Endometrium (tissue), 2 donors: ENCODE data around the gene S100A4.
"Not testable (repeated sequence)": the region's sequence is repeated elsewhere in the genome, so short reads cannot be mapped to it uniquely, and the experiment has no call there.

Experiments
- FAIRE-seq: peaks from 2 replicates; lab custom pipeline; 2012; peaks lifted over from hg19 to GRCh38; lab: Jason Lieb, UNC
- donor health status: control.
- donor health status: control.

The S100A4 gene

DNA sequence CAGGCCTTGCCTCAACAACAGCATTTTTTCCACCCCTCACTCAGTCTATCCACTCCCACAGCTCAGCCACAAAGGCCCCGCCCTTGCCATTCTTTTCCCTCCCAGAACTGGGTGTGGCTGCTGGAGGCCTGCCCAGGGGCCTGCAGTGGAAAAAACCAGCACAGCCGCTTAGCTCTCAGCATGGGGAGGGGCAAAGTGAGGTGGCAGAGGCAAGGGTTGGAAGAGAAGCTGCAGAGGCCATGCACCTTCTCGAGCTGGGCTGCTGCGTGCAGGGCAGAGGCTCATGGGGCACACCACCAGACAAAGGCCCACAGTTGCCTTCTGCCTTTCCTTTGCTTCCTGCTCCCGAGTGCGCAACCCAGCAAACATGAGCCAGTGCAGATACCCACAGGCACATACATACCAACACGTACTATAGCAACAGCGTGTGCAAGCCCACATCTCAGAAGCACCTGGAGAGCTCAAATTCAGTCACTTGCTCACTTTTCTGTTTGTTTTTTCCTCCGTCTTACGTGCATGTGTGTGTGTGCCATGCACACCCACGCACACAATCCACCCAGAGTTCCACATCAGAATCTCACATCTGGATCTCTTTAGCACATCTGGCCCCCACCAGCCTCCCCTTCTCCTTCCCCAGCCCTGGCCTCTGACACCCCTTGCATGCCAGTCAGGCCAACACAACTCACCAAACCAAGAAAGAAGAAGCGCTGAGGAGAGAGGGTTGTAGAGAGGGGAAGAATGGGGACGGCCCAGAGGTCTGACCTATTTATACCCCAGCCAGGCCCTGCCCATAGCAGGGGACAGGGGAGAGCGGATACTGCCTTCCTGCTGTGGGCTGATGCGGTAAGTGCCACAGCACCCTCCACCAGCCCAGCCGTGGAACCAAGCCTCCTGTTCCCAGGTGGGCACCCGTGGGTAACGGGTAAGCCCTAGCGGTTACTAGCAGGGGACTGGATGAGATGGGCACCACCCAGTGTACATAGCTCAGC lies at the start of gene S100A4:
S100A4 (minus strand) TSS at position 740 of the 989 bp plus-strand sequence. CDS start 1,012 bp downstream, outside the sequence.
- FAIRE-seq: peak; percentile 79

GRCh38 chr1:153592748-153593147 lies 47.1 kb upstream of the S100A4 start:
- peak; percentile 91 for FAIRE-seq

DNA sequence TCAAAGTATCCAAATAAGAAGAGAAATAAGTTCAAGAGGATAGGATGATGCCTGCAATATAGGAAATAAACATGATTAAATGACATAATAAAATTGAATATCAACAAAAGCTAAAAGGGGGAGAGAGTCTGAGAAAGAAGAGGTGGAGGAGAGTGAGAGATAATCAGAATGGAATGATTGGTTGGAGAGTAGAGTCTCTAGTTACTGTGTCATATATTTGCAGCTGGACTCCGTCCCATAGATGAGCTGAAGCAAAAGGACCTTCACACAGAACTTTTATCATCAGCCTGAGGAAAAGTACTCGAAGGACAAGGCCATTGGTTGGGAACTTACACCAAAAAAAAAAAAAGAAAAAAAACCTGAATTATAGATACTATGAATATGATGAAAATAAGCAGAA lies 42.9 kb upstream of the S100A4 start:
- peak; percentile 82 for FAIRE-seq

- not testable (repeated sequence) for FAIRE-seq
Measured at GRCh38 chr1:153588033-153588432, 42.4 kb upstream of the S100A4 start.

DNA sequence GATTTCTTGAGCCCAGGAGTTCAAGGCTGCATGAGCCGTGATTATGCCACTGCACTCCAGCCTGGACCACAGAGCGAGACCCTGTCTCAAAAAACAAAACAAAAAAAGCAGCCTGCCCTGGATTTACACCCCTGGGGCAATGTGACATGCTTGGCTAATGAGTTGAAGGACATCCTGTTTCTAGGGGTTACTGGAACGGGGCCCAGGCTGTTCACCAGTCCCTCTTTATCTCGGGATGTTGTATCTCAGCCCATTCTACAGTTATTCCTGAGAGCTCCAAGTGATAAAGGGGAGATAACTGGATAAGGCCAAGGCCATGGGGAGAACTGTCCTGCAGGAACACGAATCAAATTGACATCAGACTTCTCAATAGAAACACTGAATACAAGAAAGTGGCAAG lies 41.7 kb upstream of the S100A4 start:
- no peak for FAIRE-seq

- FAIRE-seq: no peak
Measured at GRCh38 chr1:153586347-153586746, 40.7 kb upstream of the S100A4 start.

DNA sequence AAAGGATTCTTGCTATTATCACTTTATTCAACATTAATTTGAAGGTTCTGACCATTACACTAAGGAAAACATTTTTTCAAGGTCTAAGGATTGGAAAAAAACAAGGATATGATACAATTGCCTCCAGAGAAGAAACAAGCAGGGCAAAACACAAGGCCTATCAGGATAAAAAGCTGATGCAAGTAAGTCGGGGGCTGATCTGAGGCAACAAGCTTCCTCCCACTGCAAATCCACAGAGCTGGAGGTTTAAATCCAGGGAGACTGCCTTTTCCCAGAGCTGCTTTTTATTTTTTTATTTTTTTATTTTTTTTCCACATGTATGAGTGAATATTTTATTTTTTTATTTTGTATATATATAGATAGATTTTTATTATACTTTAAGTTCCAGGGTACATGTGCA lies 39.4 kb upstream of the S100A4 start:
- no peak for FAIRE-seq

GRCh38 chr1:153583976-153584375 lies 38.4 kb upstream of the S100A4 start:
- no peak for FAIRE-seq

DNA sequence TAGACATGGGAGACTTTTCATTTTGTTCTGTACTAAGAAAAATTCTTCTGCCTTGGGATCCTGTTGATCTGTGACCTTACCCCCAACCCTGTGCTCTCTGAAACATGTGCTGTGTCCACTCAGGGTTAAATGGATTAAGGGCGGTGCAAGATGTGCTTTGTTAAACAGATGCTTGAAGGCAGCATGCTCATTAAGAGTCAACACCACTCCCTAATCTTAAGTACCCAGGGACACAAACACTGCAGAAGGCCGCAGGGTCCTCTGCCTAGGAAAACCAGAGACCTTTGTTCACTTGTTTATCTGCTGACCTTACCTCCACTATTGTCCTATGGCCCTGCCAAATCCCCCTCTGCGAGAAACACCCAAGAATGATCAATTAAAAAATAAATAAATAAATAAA lies 37.9 kb upstream of the S100A4 start:
- not testable (repeated sequence) for FAIRE-seq

DNA sequence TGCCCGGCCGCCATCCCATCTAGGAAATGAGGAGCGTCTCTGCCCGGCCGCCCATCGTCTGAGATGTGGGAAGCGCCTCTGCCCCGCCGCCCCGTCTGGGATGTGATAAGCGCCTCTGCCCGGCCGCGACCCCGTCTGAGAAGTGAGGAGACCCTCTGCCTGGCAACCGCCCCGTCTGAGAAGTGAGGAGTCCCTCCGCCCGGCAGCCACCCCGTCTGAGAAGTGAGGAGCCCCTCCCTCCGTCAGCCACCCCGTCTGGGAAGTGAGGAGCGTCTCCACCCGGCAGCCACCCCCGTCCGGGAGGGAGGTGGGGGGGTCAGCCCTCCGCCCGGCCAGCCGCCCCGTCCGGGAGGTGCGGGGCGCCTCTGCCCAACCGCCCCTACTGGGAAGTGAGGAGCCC lies 37.2 kb upstream of the S100A4 start:
- not testable (repeated sequence) for FAIRE-seq

GRCh38 chr1:153578936-153579335 lies 33.3 kb upstream of the S100A4 start:
- FAIRE-seq: no peak

GRCh38 chr1:153578490-153578889 lies 32.9 kb upstream of the S100A4 start:
- FAIRE-seq: no peak

- FAIRE-seq: no peak
Measured at GRCh38 chr1:153577624-153578051, 32.0 kb upstream of the S100A4 start.

- FAIRE-seq: no peak
Measured at GRCh38 chr1:153577138-153577537, 31.5 kb upstream of the S100A4 start.

DNA sequence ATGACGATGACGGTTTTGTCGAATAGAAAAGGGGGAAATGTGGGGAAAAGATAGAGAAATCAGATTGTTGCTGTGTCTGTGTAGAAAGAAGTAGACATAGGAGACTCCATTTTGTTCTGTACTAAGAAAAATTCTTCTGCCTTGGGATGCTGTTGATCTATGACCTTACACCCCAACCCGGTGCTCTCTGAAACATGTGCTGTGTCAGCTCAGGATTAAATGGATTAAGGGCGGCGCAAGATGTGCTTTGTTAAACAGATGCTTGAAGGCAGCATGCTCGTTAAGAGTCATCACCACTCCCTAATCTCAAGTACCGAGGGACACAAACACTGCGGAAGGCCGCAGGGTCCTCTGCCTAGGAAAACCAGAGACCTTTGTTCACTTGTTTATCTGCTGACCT lies 29.9 kb upstream of the S100A4 start:
- not testable (repeated sequence) for FAIRE-seq

- not testable (repeated sequence) for FAIRE-seq
Measured at GRCh38 chr1:153575081-153575491, 29.5 kb upstream of the S100A4 start.

- no peak for FAIRE-seq
Measured at GRCh38 chr1:153573351-153573750, 27.7 kb upstream of the S100A4 start.

- FAIRE-seq: no peak
Measured at GRCh38 chr1:153572569-153573015, 27.0 kb upstream of the S100A4 start.

DNA sequence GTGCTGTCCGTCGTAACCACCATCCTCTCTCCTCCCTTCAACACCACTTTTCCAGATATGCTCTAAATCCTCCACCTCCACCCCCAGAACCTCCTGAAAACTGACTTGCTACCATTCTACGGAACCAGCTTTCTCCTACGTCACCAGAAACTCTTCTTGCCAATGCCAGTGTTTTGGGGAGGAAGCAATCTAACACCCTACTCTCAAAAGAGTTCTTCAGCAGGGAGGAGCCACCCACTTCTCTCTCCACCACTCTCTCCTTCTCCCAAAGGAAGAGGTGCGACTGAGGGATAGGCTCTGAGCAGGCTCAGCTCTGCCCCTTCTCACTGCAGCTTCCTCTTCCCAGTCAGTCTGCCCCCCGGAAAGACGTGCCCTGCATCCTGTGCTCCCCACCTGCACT lies 26.1 kb upstream of the S100A4 start:
- FAIRE-seq: no peak

DNA sequence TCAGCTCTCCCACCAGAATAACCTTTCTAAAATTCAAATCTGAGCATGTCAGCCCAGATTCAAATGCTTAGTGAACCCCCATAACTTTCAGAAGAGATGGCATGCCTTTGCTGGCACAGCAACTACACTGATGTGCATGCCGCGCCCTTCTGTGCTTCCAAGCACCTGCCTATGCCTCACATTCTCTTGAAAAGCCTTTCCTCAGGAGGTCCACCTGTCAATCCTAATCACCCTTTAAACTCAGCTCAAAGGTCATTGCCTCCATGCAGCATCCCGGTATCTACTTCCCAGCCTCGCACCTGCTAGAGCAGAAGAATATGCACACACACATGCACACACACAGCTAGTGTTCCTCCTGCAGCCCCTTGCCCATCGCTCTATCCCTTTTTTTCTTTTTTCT lies 25.3 kb upstream of the S100A4 start:
- FAIRE-seq: no peak

GRCh38 chr1:153569465-153569864 lies 23.9 kb upstream of the S100A4 start:
- FAIRE-seq: no peak

DNA sequence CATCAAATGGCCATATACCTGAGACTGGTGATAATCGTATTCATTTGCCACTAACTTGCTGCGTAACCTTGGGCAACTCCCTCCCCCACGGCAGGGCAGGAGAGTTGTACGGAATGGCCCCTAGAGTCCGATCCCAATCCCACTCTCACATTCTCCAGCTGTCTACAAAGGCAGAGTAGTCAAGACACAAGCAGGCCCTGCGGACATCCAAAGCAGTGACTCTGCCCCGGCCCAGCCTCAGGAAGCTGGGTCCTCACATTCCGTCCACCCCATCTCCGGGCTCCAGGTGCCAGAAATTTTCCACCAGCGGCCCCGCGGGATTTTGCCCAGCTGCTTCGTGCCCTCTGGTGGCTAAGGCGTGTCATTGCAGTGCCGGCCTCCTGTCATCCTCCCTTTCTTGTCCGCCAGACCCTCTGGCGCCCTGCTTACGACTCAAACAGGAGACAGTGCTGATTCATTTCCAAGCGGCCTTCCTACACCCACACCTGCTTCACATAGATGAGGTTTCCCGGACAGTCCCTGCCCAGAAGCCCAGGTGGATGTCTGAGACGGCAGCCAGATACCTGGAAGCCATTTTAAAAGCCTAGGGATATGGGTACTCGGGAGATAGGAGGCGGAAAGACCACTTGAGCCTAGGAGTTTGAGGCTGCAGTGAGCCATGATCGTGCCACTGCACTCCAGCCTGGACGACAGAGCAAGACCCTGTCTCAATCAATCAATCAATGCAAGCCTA lies 22.9 kb upstream of the S100A4 start:
- no peak for FAIRE-seq
